Activated CD4-positive, alpha-beta T cell treated with anti-CD3 and anti-CD28 coated beads, Interleukin-2, amount 10 ng/mL, durations not matched to agents 7 days and 5 days (primary cell): Measurements from ENCODE around the gene DCST1. TPM values are rescaled to one million over a fixed set of nuclear protein-coding genes. Genes with fewer than 3 reads are reported as not detected.
A peak's percentile ranks its signal among the peaks of the same experiment; 100 is the strongest.

Experiments
- CTCF ChIA-PET: fragments of 350-600 bp; sonication (Branson Sonifier 250); formaldehyde crosslinking; loops from one replicate; lab custom pipeline; 2021; ENCODE audit warnings: antibody characterized with exemption; lab: Charles Lee
- POLR2A ChIA-PET: fragments of 350-600 bp; sonication (Branson Sonifier 250); formaldehyde crosslinking; loops from one replicate; lab custom pipeline; 2021; ENCODE audit warnings: antibody characterized with exemption; lab: Charles Lee
- DNase-seq: peaks from one replicate; pipeline ENCODE4 v3.0.0-alpha.2; 2020
- H3K27ac Mint-ChIP-seq: one replicate; pipeline ENCODE4 v1.8.0; 2021; ENCODE audit warnings: mild to moderate bottlenecking, moderate library complexity, mixed read lengths
- H3K27me3 Mint-ChIP-seq: one replicate; pipeline ENCODE4 v1.8.0; 2021; ENCODE audit warnings: mixed read lengths
- H3K36me3 Mint-ChIP-seq: one replicate; pipeline ENCODE4 v1.8.0; 2021; ENCODE audit warnings: low read depth, mixed read lengths
- H3K4me1 Mint-ChIP-seq: one replicate; pipeline ENCODE4 v1.8.0; 2021; ENCODE audit warnings: mixed read lengths
- H3K4me3 Mint-ChIP-seq: one replicate; pipeline ENCODE4 v1.8.0; 2021; ENCODE audit warnings: mild to moderate bottlenecking, moderate library complexity, mixed read lengths
- H3K9me3 Mint-ChIP-seq: one replicate; pipeline ENCODE4 v1.8.0; 2021; ENCODE audit warnings: mixed read lengths
- total RNA-seq, 2 experiments: library from RNA; stranded (reverse); gene quantifications; one replicate each; pipeline ENCODE4 v1.2.3, GENCODE V29; 2021

Gene DCST1
- total RNA-seq, 2 experiments from 2014 or later, result not detected

DNA sequence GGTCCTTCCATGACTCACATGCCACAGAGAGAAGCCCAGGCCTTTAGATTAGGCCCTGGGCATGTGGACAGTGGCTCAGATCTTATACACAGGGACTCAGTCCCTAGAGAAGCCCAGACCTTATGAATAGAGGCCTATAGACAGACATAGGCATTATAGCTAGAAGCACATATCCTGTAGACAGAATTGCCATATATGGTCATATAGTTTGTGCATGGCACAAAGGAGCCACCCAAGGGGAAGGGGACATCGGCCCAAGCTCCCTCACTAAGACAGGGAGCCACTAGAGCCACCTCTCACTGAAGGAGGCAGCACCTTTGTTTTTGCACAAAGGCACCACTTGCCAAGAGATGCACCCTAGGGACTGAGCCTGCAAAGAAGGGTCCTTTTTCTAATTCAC, 42.7 kb downstream of the DCST1 start:
- no peak for DNase-seq
- H3K36me3 Mint-ChIP-seq, result peaks cover 4% of the 10 kb centered on the region
- peaks cover 79% of the 10 kb centered on the region for H3K4me1 Mint-ChIP-seq
- ChIA-PET CTCF (interaction anchor here (0.8 to 3.3 kb wide), 7 partner anchors 9 to 90 kb away, joined by 3 to 24 read pairs (median 4); partner anchors contain the start of genes ADAM15 and EFNA4), POLR2A (interaction anchor here (0.6 kb wide), 1 partner anchor 84 kb away, joined by 5 read pairs; no protein-coding TSS in a partner anchor)
- H3K27ac Mint-ChIP-seq, result peak overlapping the region; percentile 31
- H3K4me3 Mint-ChIP-seq, result no peak overlapping the region
- peaks cover 34% of the 10 kb centered on the region for H3K27me3 Mint-ChIP-seq
- no peaks in the 10 kb centered on the region for H3K9me3 Mint-ChIP-seq

DNA sequence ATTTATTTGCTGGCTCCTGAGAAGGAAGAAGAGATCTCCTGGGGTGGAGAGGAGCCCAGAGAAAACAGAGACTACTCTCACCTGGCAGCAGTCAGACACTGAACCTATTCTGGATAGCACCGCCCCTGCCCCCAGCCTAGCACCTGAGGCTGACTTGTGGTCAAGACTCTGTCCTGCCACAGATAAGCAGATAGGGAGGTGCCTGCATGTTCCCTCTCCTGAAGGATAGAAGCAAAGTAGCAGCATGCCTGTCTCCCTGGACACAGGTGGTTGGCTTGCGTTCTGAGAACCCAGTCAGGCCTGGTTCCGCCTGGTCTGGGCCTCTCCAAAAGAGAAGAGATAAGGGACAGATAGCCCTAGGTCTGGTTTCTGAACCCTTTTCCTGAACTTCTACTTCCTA, 43.7 kb downstream of the DCST1 start:
- Mint-ChIP-seq H3K36me3 (peaks cover 7% of the 10 kb centered on the region), H3K9me3 (no peaks in the 10 kb centered on the region), H3K4me3 (no peak overlapping the region), H3K27me3 (peaks cover 35% of the 10 kb centered on the region), H3K4me1 (peaks cover 76% of the 10 kb centered on the region), H3K27ac (no peak overlapping the region)
- ChIA-PET POLR2A (no interaction called here), CTCF (interaction anchor here (1.0 to 3.3 kb wide), 5 partner anchors 8 to 89 kb away, joined by 3 to 24 read pairs (median 3); partner anchors contain the start of gene EFNA4)
- no peak for DNase-seq

DNA sequence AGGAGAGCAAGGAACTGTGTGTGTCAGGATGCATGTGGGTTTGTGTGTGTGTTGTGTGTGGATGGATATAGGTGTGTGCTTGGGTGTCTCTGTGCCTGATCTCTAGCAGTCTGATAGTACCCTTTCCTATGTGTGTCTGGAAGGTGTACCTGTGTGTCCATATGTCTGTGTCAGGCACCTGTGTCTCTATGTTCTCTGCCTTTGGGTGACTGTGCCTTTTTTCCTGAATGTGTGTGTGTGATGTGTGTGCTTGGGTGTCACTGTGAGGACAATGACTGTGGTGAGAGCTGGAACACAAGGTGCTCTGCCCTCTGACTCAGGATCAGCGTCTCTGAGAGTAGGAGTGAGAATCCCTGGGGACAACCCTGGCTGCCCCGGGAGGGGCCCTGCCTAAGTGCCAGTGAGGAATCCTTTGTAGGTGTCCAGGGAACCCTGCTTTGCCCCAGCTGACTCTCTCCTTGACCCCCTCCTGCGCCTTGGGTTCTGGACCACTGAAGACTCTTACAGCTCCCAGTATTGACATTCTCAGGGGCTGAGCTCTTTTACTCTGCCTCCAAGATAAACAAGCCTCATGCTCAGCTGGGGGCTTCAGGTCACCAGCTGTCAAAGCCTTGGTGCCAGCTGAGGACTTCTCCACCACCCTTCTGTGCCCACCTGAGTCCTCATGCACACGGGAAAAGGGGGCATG, 44.3 kb downstream of the DCST1 start:
- DNase-seq, result no peak
- no peak overlapping the region for H3K27ac Mint-ChIP-seq
- ChIA-PET POLR2A (no interaction called here), CTCF (interaction anchor here (0.7 to 2.2 kb wide), 5 partner anchors 10 to 89 kb away, joined by 3 to 7 read pairs (median 5); partner anchors contain the start of gene EFNA4)
- no peaks in the 10 kb centered on the region for H3K9me3 Mint-ChIP-seq
- peaks cover 75% of the 10 kb centered on the region for H3K4me1 Mint-ChIP-seq
- peaks cover 41% of the 10 kb centered on the region for H3K27me3 Mint-ChIP-seq
- peaks cover 7% of the 10 kb centered on the region for H3K36me3 Mint-ChIP-seq
- no peak overlapping the region for H3K4me3 Mint-ChIP-seq

DNA sequence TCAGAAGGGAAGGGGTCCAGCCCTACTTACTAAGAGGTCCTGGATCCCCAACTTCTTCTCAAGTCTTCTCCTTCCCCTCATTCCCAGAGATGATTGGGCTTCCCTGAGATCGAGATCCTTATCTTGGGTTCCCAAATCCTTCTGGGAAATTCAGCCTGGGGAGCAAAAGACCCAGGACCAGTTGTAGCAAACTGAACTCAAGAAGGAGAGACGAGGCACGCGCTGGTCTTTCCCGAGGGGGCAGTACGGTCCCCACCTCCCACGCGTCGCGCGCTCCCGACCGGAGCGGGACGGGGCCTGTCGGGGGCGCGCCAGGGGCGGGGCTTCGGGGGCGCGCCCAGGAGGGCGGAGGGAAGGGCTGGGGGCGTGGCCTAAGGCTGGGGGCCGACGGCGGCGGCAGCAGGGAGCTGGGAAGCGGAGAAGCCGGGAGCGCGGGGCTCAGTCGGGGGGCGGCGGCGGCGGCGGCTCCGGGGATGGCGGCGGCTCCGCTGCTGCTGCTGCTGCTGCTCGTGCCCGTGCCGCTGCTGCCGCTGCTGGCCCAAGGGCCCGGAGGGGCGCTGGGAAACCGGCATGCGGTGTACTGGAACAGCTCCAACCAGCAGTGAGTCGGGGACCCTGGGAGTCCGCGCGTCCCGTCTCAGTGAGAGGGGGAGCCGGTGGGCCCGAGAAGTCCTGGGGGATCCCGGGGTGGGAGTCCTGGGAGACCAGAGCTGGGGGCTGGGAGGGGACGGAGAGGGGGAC, 45.0 kb downstream of the DCST1 start, which contains the start of gene EFNA3:
TSS of gene EFNA3 (plus strand) at position 369 of the 741 bp plus-strand sequence. CDS start at position 474, 105 bp downstream.
- DNase-seq, result peak; percentile 44
- no peaks in the 10 kb centered on the region for H3K9me3 Mint-ChIP-seq
- peak within 1 kb of the TSS; percentile 41 for H3K4me3 Mint-ChIP-seq
- H3K36me3 Mint-ChIP-seq, result peaks cover 7% of the 10 kb centered on the region
- ChIA-PET POLR2A (no interaction called here), CTCF (interaction anchor here (0.7 to 2.2 kb wide), 9 partner anchors 9 to 94 kb away, joined by 3 to 7 read pairs (median 4); partner anchors contain the start of genes EFNA4 and KRTCAP2)
- peak within 1 kb of the TSS; percentile 2 for H3K27ac Mint-ChIP-seq
- H3K27me3 Mint-ChIP-seq, result peaks cover 47% of the 10 kb centered on the region
- H3K4me1 Mint-ChIP-seq, result peaks cover 71% of the 10 kb centered on the region

DNA sequence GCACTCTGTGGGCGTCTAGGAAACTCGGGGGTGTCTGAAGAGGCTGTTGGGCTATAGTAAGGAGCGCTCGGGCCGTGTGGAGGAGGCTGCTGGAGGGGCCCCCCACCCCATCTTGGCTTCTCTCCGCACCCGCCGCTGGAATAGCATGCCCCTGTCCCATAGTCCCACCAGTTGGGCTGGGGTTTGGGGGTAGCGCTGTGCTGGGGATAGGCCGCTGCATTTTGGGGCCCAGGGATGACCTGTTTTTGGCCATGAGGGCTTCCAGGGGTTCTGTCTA, 45.5 kb downstream of the DCST1 start:
- Mint-ChIP-seq H3K9me3 (no peaks in the 10 kb centered on the region), H3K27me3 (peaks cover 52% of the 10 kb centered on the region), H3K36me3 (peaks cover 7% of the 10 kb centered on the region), H3K4me1 (peaks cover 71% of the 10 kb centered on the region), H3K27ac (no peak overlapping the region), H3K4me3 (peak overlapping the region; percentile 41)
- ChIA-PET CTCF (interaction anchor here (0.7 to 2.2 kb wide), 7 partner anchors 9 to 93 kb away, joined by 3 to 6 read pairs (median 4); partner anchors contain the start of gene KRTCAP2), POLR2A (no interaction called here)
- DNase-seq, result no peak

DNA sequence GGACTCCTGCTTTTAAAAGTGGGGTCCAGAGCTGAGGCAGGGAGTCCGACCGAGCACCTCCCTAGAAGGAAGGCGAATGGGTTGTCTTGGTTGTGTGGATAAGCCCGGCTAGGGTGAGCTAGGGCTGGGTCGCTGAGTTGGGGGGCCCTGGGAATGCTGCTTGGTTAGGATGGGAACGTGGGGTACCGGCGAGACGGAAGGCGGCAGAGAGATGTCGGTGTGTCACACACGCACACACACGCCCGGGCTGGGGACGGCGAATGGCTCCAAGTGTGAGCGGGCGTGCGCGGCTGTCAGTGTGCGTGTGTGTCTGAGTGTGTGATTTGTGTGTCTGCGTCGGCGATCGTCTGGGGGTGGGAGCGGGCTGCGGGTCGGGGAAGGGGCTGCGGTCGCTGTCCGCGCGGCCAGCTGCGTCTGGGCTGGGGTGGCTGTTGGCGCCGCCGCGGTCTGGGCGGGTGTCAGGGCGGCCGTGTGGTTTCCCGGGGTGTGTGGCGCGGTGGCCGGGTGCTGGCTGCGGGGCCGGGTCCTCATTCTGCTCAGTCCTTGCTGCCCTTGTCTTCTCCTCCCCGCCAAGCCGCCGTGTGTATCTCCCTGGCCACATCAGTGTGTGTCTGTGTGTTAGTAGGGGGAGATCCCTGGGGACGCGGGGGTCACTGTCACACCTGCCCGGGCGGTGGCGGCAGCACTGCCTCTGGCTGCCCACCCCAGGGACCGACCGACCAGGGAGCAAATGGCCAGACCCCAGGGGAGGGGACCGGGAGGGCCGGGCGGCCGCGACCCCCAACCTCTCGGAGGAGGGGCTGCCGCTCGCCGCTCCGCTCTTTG, 46.1 kb downstream of the DCST1 start:
- H3K9me3 Mint-ChIP-seq, result no peaks in the 10 kb centered on the region
- peaks cover 54% of the 10 kb centered on the region for H3K27me3 Mint-ChIP-seq
- H3K36me3 Mint-ChIP-seq, result peaks cover 7% of the 10 kb centered on the region
- H3K27ac Mint-ChIP-seq, result peak overlapping the region; percentile 2
- DNase-seq, result no peak
- POLR2A ChIA-PET, result no interaction called here
- peaks cover 72% of the 10 kb centered on the region for H3K4me1 Mint-ChIP-seq
- H3K4me3 Mint-ChIP-seq, result peak overlapping the region; percentile 41
- CTCF ChIA-PET, result interaction anchor here (0.9 to 2.2 kb wide), 9 partner anchors 9 to 93 kb away, joined by 3 to 7 read pairs (median 4); partner anchors contain the start of gene KRTCAP2

DNA sequence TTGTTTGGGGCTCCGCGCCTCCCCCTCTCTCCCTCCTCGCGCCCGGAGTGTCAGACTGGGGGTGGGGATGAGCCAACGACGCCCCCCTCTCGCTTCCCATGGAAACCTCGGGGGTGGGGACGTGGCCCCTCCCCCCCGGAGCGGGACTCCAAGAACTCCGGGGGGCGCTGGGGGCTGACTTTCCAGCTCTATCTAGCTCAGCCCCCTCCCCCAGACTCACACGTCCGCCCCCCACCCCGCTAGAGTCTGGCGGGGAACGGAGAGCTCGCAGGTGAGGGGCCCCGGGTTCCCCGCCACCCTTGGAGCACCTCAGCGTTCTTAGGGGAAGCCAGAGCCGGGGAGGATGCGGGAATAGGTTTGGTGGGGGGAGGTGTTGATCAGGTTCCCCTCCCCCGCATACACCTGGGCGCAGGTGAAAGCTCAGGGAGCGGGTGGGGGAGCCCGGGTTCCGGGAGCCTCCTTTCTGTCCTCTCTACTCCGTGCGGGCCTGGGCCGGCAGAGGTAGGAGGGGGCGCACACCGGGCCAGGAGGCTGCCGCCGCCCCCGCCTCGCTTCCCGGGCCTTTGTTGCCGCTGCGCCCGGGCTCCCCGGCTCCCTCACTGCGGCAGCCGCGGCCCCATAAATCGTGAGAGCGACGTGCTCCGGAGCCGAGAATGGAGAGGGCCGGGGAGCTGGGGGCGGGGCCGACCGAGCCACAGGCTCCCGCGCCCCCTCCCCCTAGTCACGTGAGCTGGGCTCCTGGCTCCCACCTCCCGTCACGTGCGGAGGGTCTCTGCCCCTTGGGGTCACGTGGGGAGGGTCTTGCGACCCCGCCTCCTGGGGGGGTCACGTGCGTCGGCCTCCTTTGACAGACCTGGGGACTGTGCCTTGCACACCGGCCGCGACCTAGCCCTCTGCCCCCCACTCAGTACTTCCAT, 46.9 kb downstream of the DCST1 start:
- peak; percentile 34 for DNase-seq
- POLR2A ChIA-PET, result no interaction called here
- Mint-ChIP-seq H3K9me3 (no peaks in the 10 kb centered on the region), H3K27me3 (peaks cover 54% of the 10 kb centered on the region), H3K36me3 (peaks cover 7% of the 10 kb centered on the region), H3K4me1 (peaks cover 71% of the 10 kb centered on the region), H3K27ac (no peak overlapping the region), H3K4me3 (no peak overlapping the region)
- CTCF ChIA-PET, result interaction anchor here (0.7 to 1.4 kb wide), 9 partner anchors 10 to 521 kb away, joined by 3 to 7 read pairs (median 3); partner anchors contain the start of genes ADAM15 and KRTCAP2

DNA sequence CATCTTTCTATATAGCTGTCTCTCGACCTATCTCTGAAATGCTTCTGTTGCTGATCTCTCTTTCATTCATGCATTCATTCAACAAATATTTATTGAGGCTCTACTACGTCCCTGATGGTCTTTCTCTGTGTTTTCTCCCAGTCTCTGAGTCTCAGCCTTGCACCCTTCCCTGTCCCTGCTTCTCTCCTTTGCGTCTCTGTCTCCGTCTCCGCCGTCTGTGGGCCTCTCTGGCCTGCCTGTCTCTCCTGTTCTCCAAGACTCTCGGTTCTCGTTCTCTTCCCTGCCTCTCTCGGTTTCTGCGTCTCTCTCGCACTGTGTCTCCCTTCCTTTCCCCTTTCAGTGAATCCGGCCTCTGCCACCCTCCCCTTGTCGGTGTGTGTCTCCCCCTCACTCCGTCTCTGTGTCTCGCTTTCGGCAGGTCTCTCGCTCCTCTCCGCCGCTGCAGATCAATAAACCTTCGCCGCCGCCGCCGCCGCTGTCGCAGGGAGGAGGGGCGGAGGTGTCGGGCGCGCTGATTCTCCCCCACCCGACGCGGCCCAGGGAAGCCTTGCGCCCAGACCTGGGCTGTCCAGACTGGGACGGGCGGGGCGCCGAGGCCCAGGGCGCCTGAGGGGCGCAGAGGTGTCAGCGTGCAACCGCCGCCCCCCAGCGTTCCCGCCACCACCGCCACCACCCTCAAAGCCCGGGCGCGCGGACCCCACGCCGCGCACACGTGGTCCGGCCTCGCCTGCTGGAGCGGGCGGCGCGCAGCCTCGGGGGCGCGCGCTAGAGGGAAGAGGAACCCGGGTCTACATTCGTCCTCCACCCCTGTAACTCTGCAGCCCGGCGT, 48.1 kb downstream of the DCST1 start:
- peak; percentile 35 for DNase-seq
- Mint-ChIP-seq H3K4me3 (peak overlapping the region; percentile 48), H3K27ac (peak overlapping the region; percentile 6), H3K9me3 (no peaks in the 10 kb centered on the region), H3K36me3 (peaks cover 7% of the 10 kb centered on the region), H3K27me3 (peaks cover 54% of the 10 kb centered on the region), H3K4me1 (peaks cover 66% of the 10 kb centered on the region)
- ChIA-PET CTCF (interaction anchor here (0.9 to 1.4 kb wide), 7 partner anchors 9 to 522 kb away, joined by 3 to 7 read pairs (median 4); partner anchors contain the start of genes ADAM15 and KRTCAP2), POLR2A (no interaction called here)

DNA sequence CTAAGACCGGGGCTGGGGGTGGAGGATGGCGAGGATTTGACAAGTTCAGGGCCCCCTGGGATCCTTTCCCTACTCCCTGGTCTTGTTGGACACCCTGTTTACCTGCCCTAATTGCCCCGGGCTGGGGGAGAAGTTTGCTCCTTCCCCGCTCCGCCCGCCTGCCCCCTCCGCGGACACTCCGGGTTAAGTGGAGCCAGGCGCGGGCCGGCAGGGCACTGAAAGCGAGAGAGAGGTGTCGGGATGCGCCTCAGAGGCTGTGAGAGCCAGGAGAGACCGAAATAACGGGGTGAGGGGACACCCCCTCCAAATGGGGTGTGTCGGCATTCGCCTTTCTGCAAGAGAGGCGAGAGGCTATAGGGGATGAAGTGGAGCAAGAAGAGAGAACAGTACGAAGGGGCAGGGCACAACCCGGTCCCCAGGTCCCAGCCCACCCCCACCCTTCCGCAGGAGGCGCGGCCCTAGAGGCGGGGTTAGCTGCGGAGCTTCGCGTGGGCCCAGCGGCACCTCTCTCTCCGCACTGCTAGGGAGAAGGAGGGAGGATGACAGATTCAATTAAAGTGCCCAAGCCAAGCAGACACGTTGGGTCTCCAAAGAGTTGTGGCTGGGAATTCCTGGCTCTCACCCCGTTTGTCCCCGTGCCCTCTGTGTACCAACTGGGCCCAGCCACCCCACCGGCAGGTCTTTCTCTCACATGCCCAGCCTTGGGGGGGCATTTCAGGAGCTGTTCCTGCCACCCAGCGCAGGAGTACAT, 48.9 kb downstream of the DCST1 start:
- ChIA-PET POLR2A (no interaction called here), CTCF (interaction anchor here (1.0 kb wide), 1 partner anchor 18 kb away, joined by 4 read pairs; no protein-coding TSS in a partner anchor)
- Mint-ChIP-seq H3K36me3 (peaks cover 7% of the 10 kb centered on the region), H3K4me3 (peak overlapping the region; percentile 16), H3K27me3 (peaks cover 54% of the 10 kb centered on the region), H3K9me3 (no peaks in the 10 kb centered on the region), H3K27ac (no peak overlapping the region), H3K4me1 (peaks cover 59% of the 10 kb centered on the region)
- no peak for DNase-seq

DNA sequence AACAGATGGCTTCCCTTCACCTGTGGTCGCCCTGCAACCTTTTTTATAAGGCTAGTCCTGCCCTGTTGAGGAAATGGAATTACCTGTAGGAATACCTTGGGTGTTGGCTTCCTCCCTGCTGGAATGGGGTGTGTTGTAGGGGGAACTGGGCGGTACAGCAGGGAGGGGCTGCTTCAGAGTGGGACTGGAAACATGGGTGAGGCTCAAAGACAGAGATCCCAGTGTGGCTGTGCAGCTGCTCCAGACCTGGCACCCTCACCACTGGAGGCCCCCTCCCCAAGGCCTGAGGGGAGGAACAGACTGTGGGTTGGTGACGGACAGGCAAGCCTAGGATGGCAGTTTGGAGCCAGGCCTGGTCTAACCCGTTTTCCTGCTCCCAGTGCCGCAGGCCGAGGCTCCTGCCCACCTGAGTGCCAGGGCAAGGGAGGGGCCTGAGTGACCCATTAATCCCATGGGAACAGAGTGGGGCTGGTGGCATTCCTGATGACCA, 49.5 kb downstream of the DCST1 start:
- Mint-ChIP-seq H3K27ac (no peak overlapping the region), H3K9me3 (no peaks in the 10 kb centered on the region), H3K27me3 (peaks cover 49% of the 10 kb centered on the region), H3K4me1 (peaks cover 53% of the 10 kb centered on the region), H3K4me3 (no peak overlapping the region), H3K36me3 (peaks cover 7% of the 10 kb centered on the region)
- DNase-seq, result no peak
- POLR2A ChIA-PET, result no interaction called here
- CTCF ChIA-PET, result interaction anchor here (1.0 to 3.0 kb wide), 3 partner anchors 15 to 86 kb away, joined by 3 to 15 read pairs (median 4); no protein-coding TSS in a partner anchor
